ENCODE results near the gene RNASE12.
"Not testable (repeated sequence)": the region's sequence is repeated elsewhere in the genome, so short reads cannot be mapped to it uniquely, and the experiment has no call there.

RNASE12 gene

DNA sequence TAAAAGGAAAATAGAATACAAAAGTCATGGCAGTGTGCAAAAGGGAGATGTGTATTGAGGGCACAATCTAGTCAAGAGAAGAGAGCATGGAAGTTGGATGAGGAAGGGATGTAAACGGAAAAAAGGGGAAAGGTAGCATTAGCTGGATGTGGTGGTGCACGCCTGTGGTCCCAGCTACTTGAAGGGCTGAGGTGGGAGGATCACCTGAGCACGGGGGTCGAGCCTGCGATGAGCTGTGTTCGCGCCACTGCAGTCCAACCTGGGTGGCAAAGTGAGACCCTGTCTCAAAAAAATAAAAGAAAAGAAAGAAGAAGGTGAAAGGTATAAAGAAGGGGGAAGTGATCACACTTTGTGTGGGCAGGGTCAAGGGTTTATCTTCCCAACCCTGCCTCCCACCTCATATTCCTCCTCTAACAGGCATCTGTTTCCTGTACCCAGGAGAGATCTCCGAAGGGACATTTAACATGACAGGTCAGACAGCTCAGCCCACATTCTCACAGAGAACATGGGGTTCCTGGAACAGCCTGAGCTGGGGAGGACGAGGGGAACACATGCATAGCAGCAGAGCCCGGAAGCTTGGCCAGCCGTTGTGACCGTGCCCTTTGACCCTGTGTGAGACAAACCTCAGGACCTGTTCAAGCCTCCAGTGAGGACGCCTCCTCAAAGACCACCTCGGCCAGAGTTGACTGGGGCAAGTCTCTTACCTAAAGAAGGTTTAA is 12.2 kb downstream of the RNASE12 start:
- no peak for DNase-seq (ENCODE audit: low spot score)

- no peak for DNase-seq (ENCODE audit: low spot score)
Observed at GRCh38 chr14:20578325-20578724, 12.9 kb downstream of the RNASE12 start.

DNA sequence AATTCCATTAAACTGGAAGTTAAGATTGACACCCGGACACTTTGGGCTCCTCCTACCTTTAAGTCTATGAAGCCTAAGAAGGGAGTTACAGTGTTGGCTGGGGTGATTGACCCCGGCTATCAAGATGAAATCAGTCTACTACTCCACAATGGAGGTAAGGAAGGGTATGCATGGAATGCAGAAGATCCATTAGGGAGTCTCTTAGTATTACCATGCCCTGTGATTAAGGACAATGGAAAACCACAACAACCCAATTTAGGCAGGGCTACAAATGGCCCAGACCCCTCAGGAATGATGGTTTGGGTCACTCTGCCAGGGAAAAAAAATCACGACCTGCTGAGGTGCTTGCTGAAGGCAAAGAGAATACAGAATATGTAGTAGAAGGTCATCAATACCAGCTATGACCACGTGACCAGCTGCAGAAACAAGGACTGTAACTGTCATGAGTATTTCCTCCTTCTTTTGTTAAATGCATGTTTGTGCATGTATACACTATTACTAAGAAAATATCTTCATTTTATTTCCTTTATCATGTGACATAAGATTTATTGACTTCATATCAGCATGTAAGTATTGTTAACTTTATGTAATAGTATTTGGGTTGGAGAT is 18.7 kb downstream of the RNASE12 start:
- not testable (repeated sequence) for DNase-seq (ENCODE audit: low spot score)

DNA sequence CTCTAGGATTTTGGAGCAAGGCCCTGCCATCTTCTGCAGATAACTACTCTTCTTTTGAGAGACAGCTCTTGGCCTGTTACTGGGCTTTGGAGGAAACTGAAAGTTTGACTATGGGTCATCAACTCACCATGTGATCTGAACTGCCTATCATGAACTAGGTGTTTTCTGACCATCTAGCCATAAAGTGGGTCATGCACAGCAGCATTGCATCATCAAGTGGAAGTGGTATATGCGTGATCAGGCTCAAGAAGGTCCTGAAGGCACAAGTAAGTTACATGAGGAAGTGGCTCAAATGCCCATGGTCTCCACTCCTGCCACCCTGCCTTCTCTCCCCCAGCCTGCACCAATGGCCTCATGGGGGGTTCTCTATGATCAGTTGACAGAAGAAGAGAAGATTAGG is 20.5 kb downstream of the RNASE12 start:
- DNase-seq (ENCODE audit: low spot score) = not testable (repeated sequence)

DNA sequence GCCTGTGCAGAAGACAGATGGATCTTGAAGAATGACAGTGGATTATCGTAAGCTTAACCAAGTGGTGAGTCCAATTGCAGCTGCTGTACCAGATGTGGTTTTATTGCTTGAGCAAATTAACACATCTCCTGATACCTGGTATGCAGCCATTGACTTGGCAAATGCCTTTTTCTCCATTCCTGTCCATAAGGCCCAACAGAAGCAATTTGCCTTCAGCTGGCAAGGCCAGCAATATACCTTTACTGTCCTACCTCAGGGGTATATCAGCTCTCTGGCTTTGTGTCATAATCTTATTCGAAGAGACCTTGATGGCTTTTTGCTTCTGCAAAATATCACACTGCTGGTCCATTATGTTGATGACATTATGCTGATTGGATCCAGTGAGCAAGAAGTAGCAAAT is 21.3 kb downstream of the RNASE12 start:
- not testable (repeated sequence) for DNase-seq (ENCODE audit: low spot score)

DNA sequence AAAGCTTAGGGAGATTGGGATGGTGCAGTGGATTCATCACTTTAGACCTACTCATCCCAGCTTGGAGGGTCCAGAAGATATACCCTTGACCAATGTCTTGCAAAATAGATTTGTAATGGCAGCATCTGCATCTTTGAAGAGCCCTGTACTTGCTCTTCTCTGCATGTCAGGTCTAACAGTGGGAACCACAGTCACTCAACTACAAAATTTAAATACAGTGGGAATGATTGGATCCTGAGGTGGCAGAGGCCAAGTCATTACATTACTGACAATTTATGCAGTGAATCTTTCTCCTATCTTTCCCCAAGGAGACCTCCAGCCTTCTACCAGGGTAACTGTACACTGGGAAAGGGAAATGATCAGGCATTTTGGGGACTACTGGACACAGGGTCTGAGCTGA is 22.1 kb downstream of the RNASE12 start:
- no peak for DNase-seq (ENCODE audit: low spot score)

GRCh38 chr14:20568393-20568792 is 22.8 kb downstream of the RNASE12 start:
- no peak for DNase-seq (ENCODE audit: low spot score)

GRCh38 chr14:20567199-20567598 is 24.0 kb downstream of the RNASE12 start:
- DNase-seq (ENCODE audit: low spot score) = not testable (repeated sequence)

GRCh38 chr14:20564501-20564997 is 26.6 kb downstream of the RNASE12 start:
- DNase-seq (ENCODE audit: low spot score) = no peak

GRCh38 chr14:20563971-20564370 is 27.2 kb downstream of the RNASE12 start:
- DNase-seq (ENCODE audit: low spot score) = no peak

DNA sequence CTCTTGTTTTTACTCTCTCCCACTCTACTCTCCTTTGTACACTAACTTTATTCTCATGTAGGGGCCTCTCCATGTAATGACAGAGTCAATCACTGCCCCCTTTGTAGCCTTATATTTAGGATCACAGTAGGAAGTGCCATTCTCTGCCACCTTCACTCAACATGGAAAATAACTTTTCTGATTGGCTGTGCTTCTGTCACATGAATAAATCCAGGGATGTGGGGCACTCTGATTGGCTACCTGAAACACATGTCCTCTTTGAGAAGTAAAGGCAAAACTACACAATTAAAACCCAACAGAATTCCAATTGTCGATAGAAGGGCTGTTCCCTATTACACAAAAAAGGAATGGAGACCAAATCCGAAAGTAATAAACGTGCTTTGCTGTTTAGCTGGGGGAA is 30.2 kb downstream of the RNASE12 start, which contains the start of gene RNASE9:
RNASE9 (minus strand) TSS at position 87 of the 400 bp plus-strand sequence.
- DNase-seq (ENCODE audit: low spot score) = no peak

DNA sequence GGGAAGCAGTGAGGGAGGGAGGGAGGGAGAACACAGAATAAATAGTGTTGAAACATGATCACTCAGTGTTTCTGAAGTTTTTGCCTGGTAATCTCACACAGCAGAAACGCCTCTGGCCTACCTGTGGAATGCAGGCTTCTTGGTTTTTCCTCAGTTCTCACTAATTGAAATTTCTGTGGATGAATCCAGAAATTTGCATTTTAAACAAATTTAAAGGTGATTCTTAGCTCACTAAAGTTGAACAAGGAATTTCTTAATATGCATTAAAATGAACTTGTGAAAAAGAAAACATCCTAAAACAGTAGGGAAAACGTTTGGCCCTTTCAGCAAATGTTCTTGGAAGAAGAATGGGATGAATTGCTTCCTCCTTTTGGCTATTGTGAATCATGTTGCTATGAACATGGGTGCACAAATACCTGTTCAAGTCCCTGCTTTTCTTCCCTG is 31.7 kb downstream of the RNASE12 start:
- DNase-seq (ENCODE audit: low spot score) = no peak

- DNase-seq (ENCODE audit: low spot score) = no peak
Observed at GRCh38 chr14:20557212-20557542, 34.0 kb downstream of the RNASE12 start.

DNA sequence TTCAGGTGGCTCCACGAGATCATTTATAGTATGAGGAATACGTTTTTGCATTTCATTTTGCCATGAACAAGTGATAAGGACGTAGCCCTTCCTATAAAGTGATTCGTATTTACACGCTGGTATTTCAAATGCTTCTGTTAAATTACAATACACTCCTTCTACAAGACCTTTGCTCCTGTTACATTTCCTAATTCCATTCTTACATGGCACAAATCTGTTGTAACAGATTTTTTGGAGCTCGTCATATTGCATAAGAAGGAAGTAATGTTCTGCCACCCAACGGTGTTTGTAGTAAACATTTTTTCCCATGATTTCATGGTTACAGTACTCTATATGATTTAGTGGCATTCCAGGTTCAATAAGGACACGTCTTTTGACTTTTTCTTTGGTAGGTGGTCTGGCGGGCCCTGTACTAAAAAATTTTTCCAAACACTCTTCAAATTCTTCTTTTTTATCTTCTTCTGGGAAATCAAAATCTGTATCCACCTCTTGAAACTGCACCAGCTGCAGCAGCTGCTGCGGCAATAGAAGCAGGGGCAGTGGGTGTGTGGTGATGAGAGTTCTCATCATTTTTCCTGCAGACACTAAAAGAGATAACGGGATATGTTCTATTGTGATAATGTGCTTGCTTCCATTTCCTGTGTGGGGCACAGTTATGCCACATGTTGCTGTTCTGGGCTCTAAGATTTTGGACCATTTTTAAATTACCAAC is 34.5 kb downstream of the RNASE12 start:
- DNase-seq (ENCODE audit: low spot score) = no peak

DNA sequence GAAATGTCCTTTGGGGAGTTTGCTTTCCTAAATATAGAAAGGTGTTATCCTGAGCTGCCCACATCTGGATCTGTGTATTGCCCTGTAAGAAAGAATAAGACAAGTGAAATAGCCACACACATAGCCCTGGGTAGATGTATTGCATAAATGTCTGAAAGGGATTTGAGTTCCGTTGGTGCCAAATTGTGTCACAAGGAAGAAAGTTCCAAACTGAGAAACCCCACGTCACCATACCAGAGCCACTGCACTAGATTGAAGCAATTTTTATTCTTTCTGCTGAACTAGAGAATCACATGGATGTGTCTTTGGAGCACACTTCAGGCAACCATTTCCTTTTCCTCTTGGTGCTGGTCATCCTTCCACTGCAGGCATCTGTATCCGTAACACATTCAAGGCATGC is 35.3 kb downstream of the RNASE12 start:
- DNase-seq (ENCODE audit: low spot score) = no peak

- no peak for DNase-seq (ENCODE audit: low spot score)
Observed at GRCh38 chr14:20553024-20553423, 38.2 kb downstream of the RNASE12 start.

DNA sequence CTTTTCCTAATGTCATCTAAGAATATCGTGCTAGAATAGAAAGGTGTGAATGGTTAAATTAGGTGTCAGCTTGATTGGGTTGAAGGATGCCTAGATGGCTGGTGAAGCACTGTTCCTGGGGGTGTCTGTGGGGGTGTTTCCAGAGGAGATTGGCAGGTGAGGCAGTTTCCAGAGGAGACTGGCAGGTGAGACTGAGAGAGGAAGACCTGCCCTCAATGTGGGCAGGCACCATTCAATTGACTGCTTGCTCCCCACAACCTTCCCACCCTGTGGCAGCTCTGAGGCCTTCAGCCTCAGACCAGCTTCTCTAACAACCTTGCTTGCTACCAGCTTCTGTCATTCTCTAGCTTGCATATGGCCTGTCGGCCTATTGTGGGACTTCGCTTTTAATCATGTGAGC is 39.6 kb downstream of the RNASE12 start:
- no peak for DNase-seq (ENCODE audit: low spot score)

DNA sequence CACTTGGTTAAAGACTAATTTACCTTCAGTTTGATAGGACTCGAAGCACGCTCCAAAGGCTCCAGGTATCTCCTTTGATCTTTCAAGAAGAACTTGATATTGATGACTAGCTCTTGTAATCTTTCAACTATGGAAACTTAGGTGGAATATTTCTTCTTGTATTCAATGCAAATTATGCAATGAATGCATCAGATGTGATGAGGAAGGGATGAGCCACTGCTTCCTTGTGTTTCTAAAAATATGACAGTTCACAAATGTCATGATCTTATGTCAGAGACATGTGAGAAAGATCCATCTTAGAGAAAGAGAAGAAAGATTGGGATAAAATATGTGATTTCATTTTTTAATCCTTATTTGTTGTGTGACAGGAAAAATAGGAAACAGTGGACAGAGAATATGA is 40.2 kb downstream of the RNASE12 start:
- DNase-seq (ENCODE audit: low spot score) = no peak

DNA sequence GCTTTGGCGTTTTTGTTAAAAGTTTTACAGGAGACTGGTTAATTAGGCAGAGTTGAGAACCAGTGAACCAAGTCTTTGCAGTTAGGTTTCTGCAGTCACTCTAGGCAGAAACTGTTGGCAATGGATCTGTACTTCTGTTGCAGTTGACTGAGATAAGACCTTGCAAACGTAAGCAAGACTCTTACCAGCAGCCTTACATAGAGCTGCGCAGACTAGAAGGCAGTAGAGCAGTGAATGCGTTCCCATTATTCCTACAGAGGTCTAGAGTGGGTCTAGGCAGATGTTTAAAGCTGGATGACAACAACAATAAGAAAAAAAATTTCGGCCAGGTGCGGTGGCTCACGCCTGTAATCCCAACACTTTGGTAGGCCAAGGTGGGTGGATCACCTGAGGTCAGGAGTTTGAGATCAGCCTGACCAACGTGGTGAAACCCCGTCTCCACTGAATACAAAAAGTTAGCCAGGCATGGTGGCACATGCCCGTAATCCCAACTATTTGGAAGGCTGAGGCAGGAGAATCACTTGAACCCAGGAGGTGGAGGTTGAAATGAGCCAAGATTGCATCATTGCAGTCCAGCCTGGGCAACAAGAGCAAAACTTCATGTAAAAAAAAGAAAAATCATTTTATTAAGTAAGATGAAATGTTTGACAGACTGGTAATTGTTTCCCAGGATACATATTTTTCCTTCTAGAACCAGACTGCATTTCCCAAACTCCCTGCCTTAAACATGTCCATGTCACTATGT is 42.6 kb downstream of the RNASE12 start:
- DNase-seq (ENCODE audit: low spot score) = no peak

DNA sequence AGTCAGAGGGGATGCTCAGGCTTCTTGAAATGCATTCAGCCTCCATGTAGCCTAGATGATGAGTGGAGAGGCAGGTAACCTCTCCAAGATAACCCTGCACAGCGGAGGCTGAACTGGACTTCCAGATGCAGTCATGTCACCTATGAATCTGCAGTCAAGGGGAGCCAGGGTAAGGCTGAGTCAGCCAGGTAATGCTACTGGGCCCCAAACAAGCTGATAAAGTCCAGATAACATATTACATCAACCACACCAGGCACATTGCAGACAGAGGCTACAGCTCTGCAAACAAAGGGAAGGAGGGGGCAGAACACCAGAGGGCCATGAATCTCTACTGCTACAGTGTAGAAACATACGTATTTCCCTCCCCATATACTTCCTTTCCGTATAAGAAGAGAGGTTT is 44.3 kb downstream of the RNASE12 start:
- DNase-seq (ENCODE audit: low spot score) = no peak
